B cell (primary cell): Measurements from ENCODE around the gene SLC9A7. TPM values are rescaled to one million over a fixed set of nuclear protein-coding genes. Genes with fewer than 3 reads are reported as not detected.

Source experiments
- ATAC-seq: fragments of 200-7000 bp; cut with Tn5 transposase; one replicate; pipeline ENCODE4 v1.10.0; 2021; ENCODE audit warnings: low read depth, mild to moderate bottlenecking, moderate number of reproducible peaks, moderate library complexity
- CTCF ChIA-PET: fragments of 350-600 bp; sonication (Branson Sonifier 250); formaldehyde crosslinking; loops from one replicate; lab custom pipeline; 2021; ENCODE audit warnings: antibody characterized with exemption, inconsistent platforms; lab: Charles Lee
- POLR2A ChIA-PET: fragments of 350-600 bp; sonication (Branson Sonifier 250); formaldehyde crosslinking; loops from one replicate; lab custom pipeline; 2021; ENCODE audit warnings: antibody characterized with exemption; lab: Charles Lee
- DNase-seq: peaks from one replicate; pipeline ENCODE4 v3.0.0; 2013
- H2AFZ ChIP-seq: 2 replicates; pipeline ENCODE4 v1.6.1; 2012; ENCODE audit warnings: mild to moderate bottlenecking, low read depth, low read length; ENCODE audit not compliant: insufficient read depth, poor library complexity, severe bottlenecking
- H3K27ac ChIP-seq, 2 donors: 1 replicate in 1 of 2; 2 replicates in 1 of 2; pipeline ENCODE4 v1.5.1; 2012 to 2013; ENCODE audit warnings: low read length in 2 of 2, mild to moderate bottlenecking in 2 of 2, moderate library complexity in 1 of 2
- H3K27me3 ChIP-seq, 4 experiments: fragments of 200-600 bp in 1 of 4; sonication (generic) in 1 of 4; replicated peaks in 1 of 4; 1 replicate in 2 of 4; 2 replicates in 2 of 4; pipeline versions ENCODE4 v1.6.1 to v1.7.0; 2013 to 2016; ENCODE audit warnings: low read length in 3 of 4, mild to moderate bottlenecking in 2 of 4, mixed read lengths in 1 of 4, moderate library complexity in 1 of 4; ENCODE audit not compliant: insufficient read depth in 4 of 4, control insufficient read depth in 3 of 4; ENCODE audit errors: control extremely low read depth in 1 of 4
- H3K36me3 ChIP-seq, 2 experiments: replicated peaks in 1 of 2; 1 replicate in 1 of 2; 2 replicates in 1 of 2; pipeline versions ENCODE4 v1.6.1 to v1.7.1; 2013; ENCODE audit warnings: low read length in 1 of 2; ENCODE audit not compliant: insufficient read depth in 2 of 2, control insufficient read depth in 1 of 2; ENCODE audit errors: control extremely low read depth in 1 of 2, extremely low read depth in 1 of 2
- H3K4me1 ChIP-seq, 2 donors: fragments of 200-600 bp in 1 of 2; sonication (generic) in 1 of 2; 1 replicate in 1 of 2; 2 replicates in 1 of 2; pipeline versions ENCODE4 v1.5.1 to v1.6.1; 2013 to 2017; ENCODE audit warnings: low read length in 2 of 2; ENCODE audit not compliant: control insufficient read depth in 2 of 2, insufficient read depth in 2 of 2
- H3K4me2 ChIP-seq: replicated peaks from 2 replicates; pipeline ENCODE3; 2012; ENCODE audit warnings: mild to moderate bottlenecking, low read depth, low read length; ENCODE audit not compliant: poor library complexity, severe bottlenecking
- H3K4me3 ChIP-seq, 5 experiments: fragments of 200-600 bp in 1 of 5; sonication (generic) in 1 of 5; 1 replicate in 3 of 5; 2 replicates in 2 of 5; pipeline versions ENCODE4 v1.5.1 to v1.7.0; 2011 to 2016; ENCODE audit warnings: low read length in 4 of 5, mild to moderate bottlenecking in 4 of 5, low read depth in 2 of 5, control low read depth in 1 of 5, moderate library complexity in 1 of 5; ENCODE audit not compliant: insufficient read depth in 1 of 5; ENCODE audit errors: control extremely low read depth in 1 of 5, extremely low read depth in 1 of 5
- H3K79me2 ChIP-seq: fragments of 200-600 bp; sonication (generic); one replicate; pipeline ENCODE4 v1.6.0; 2016; ENCODE audit warnings: low read length; ENCODE audit not compliant: control insufficient read depth, insufficient read depth
- H3K9ac ChIP-seq: fragments of 200-600 bp; sonication (generic); 2 replicates; pipeline ENCODE4 v1.6.1; 2017; ENCODE audit warnings: mild to moderate bottlenecking, low read length, moderate library complexity
- H3K9me3 ChIP-seq, 3 donors: one replicate each; pipeline versions ENCODE4 v1.6.1 to v1.7.1; 2013; ENCODE audit warnings: low read length in 2 of 3; ENCODE audit not compliant: control insufficient read depth in 2 of 3, insufficient read depth in 1 of 3; ENCODE audit errors: control extremely low read depth in 1 of 3
- H4K20me1 ChIP-seq: 2 replicates; pipeline ENCODE4 v1.6.0; 2012; ENCODE audit warnings: mild to moderate bottlenecking, low read length; ENCODE audit not compliant: insufficient read depth, control insufficient read depth, poor library complexity, severe bottlenecking
- H3K27ac Mint-ChIP-seq: one replicate; pipeline ENCODE4 v1.8.0; 2021; ENCODE audit warnings: mixed read lengths
- H3K27me3 Mint-ChIP-seq: one replicate; pipeline ENCODE4 v1.8.0; 2021; ENCODE audit warnings: mixed read lengths
- H3K4me1 Mint-ChIP-seq: one replicate; pipeline ENCODE4 v1.8.0; 2021; ENCODE audit warnings: mixed read lengths
- H3K4me3 Mint-ChIP-seq: one replicate; pipeline ENCODE4 v1.8.0; 2021; ENCODE audit warnings: mixed read lengths
- H3K9me3 Mint-ChIP-seq: one replicate; pipeline ENCODE4 v1.8.0; 2022; ENCODE audit warnings: mixed read lengths; ENCODE audit not compliant: insufficient read depth
- CTCF ChIP-seq: fragments of 200-600 bp; IDR thresholded peaks from one replicate; pipeline ENCODE4 v1.8.0; 2022; ENCODE audit warnings: antibody characterized with exemption, mild to moderate bottlenecking
- EZH2 ChIP-seq: IDR thresholded peaks from 2 replicates; pipeline ENCODE4 v1.6.1; 2012; ENCODE audit warnings: borderline replicate concordance, low read depth, mild to moderate bottlenecking, moderate library complexity, low read length; ENCODE audit not compliant: insufficient read depth, poor library complexity, severe bottlenecking
- WGBS: methylation state at CpG from one replicate; pipeline ENCODE4 v1.1.5; 2013; ENCODE audit warnings: missing lambda C conversion rate; ENCODE audit not compliant: insufficient coverage; 5-methylcytosine and 5-hydroxymethylcytosine counted together
- intact Hi-C: fragments of 100-400 bp; cut with micrococcal nuclease; formaldehyde crosslinking; loops from one replicate; pipeline ENCODE4 v1.10.0; 2022
- polyA plus RNA-seq: library from polyadenylated mRNA; depleted of rRNA; stranded (reverse); fragments of >200 nt; gene quantifications from 2 replicates; pipeline ENCODE4 v1.2.3, GENCODE V29; 2012
- total RNA-seq, 2 donors: library from RNA; stranded (reverse); fragments of 120-200 nt in 1 of 2; gene quantifications; 1 replicate in 1 of 2; 2 replicates in 1 of 2; pipeline versions ENCODE4 v1.2.3 to v1.2.4, GENCODE V29; 2013 to 2022

Gene SLC9A7
- total and polyA plus RNA-seq, 2 donors (not counting 1 experiment from before 2014, with no cell fraction given), result 24.9 to 53.2 TPM

- CTCF ChIA-PET, result no interaction called here
- Mint-ChIP-seq H3K9me3 (no peaks in the 10 kb centered on the region), H3K27ac (no peak overlapping the region), H3K4me3 (no peak overlapping the region), H3K27me3 (no peaks in the 10 kb centered on the region), H3K4me1 (peaks cover 44% of the 10 kb centered on the region)
- H2AFZ ChIP-seq, result no peak overlapping the region
- TF ChIP-seq CTCF, result no peak
- TF ChIP-seq EZH2, result no peak
- H3K9ac ChIP-seq, result no peak overlapping the region
- no peaks in the 10 kb centered on the region for H3K9me3 ChIP-seq
- H3K27me3 ChIP-seq, result no peaks in the 10 kb centered on the region
- H3K27ac ChIP-seq, result no peak overlapping the region
- POLR2A ChIA-PET, result no interaction called here
- H3K4me3 ChIP-seq, result no peak overlapping the region
- peaks cover 0 to 2% of the 10 kb centered on the region in 2 experiments for H3K36me3 ChIP-seq
- peaks cover 61% of the 10 kb centered on the region for H3K79me2 ChIP-seq
- no peak for ATAC-seq
- H3K4me1 ChIP-seq, result peaks cover 24 to 28% of the 10 kb centered on the region in 2 donors
- no peak overlapping the region for H3K4me2 ChIP-seq
- H4K20me1 ChIP-seq, result peaks cover 12% of the 10 kb centered on the region
- no CpG with 5 or more reads among the region's 1 CpG for WGBS
- intact Hi-C loops, result no loop called here
- DNase-seq, result no peak
Observed at GRCh38 chrX:46695491-46695890, 63.4 kb downstream of the SLC9A7 start.

- Histone ChIP-seq H3K27ac (no peak overlapping the region), H3K27me3 (no peaks in the 10 kb centered on the region), H3K4me2 (no peak overlapping the region), H2AFZ (no peak overlapping the region), H4K20me1 (peaks cover 12% of the 10 kb centered on the region), H3K36me3 (peaks cover 0 to 2% of the 10 kb centered on the region in 2 experiments), H3K9ac (no peak overlapping the region), H3K79me2 (peaks cover 58% of the 10 kb centered on the region), H3K4me3 (no peak overlapping the region), H3K9me3 (peaks cover 0 to 2% (median 0%) of the 10 kb centered on the region in 3 donors), H3K4me1 (peaks cover 24 to 28% of the 10 kb centered on the region in 2 donors)
- no peak for ATAC-seq
- Mint-ChIP-seq H3K4me3 (no peak overlapping the region), H3K27ac (no peak overlapping the region), H3K27me3 (no peaks in the 10 kb centered on the region), H3K4me1 (peaks cover 43% of the 10 kb centered on the region), H3K9me3 (no peaks in the 10 kb centered on the region)
- TF ChIP-seq CTCF (no peak), EZH2 (no peak)
- POLR2A ChIA-PET, result no interaction called here
- no peak for DNase-seq
- WGBS, result no CpG with 5 or more reads among the region's 2 CpGs
- CTCF ChIA-PET, result no interaction called here
- intact Hi-C loops, result loop anchor here (5.0 kb wide), 2 partner anchors 33 to 103 kb away; no protein-coding TSS in a partner anchor
Observed at GRCh38 chrX:46694549-46694948, 64.4 kb downstream of the SLC9A7 start.
